Fibroblast of lung (primary cell): Measurements from ENCODE around the gene MAP3K8. TPM values are rescaled to one million over a fixed set of nuclear protein-coding genes. Genes with fewer than 3 reads are reported as not detected.

ENCODE experiments used
- DNase-seq, 2 donors: peaks; one replicate each; pipeline versions ENCODE4 v3.0.0 to v3.0.0-alpha.2; 2010; ENCODE audit warnings: low read depth in 2 of 2
- H2AFZ ChIP-seq: 2 replicates; pipeline ENCODE4 v1.5.1; 2012; ENCODE audit warnings: low read length, control low read depth, inconsistent platforms
- H3K27ac ChIP-seq: 2 replicates; pipeline ENCODE4 v1.5.1; 2011; ENCODE audit warnings: low read length, control low read depth; ENCODE audit not compliant: insufficient read depth
- H3K27me3 ChIP-seq: 2 replicates; pipeline ENCODE4 v1.5.1; 2011; ENCODE audit warnings: mild to moderate bottlenecking, low read length; ENCODE audit not compliant: control insufficient read depth, insufficient read depth
- H3K36me3 ChIP-seq: 2 replicates; pipeline ENCODE4 v1.5.1; 2011; ENCODE audit warnings: low read length; ENCODE audit not compliant: control insufficient read depth, insufficient read depth
- H3K4me1 ChIP-seq: 2 replicates; pipeline ENCODE4 v1.5.1; 2011; ENCODE audit warnings: low read length; ENCODE audit not compliant: control insufficient read depth, insufficient read depth; ENCODE audit errors: extremely low read depth
- H3K4me2 ChIP-seq: 2 replicates; pipeline ENCODE4 v1.5.1; 2011; ENCODE audit warnings: low read length, control low read depth; ENCODE audit not compliant: insufficient read depth; ENCODE audit errors: extremely low read depth
- H3K4me3 ChIP-seq, 4 experiments: fragments of 200-600 bp in 1 of 4; sonication (generic) in 1 of 4; replicated peaks in 1 of 4; 2 replicates each; pipeline ENCODE4 v1.5.1; 2011 to 2016; ENCODE audit warnings: low read length in 4 of 4, low read depth in 3 of 4, mild to moderate bottlenecking in 3 of 4, control low read depth in 2 of 4, inconsistent platforms in 1 of 4, mixed read lengths in 1 of 4; ENCODE audit not compliant: insufficient read depth in 1 of 4; ENCODE audit errors: control extremely low read depth in 1 of 4
- H3K79me2 ChIP-seq: 2 replicates; pipeline ENCODE4 v1.5.1; 2012; ENCODE audit warnings: mild to moderate bottlenecking, low read length, inconsistent platforms; ENCODE audit not compliant: control insufficient read depth, insufficient read depth
- H3K9ac ChIP-seq: 2 replicates; pipeline ENCODE4 v1.5.1; 2011; ENCODE audit warnings: mild to moderate bottlenecking, low read length, control low read depth; ENCODE audit not compliant: insufficient read depth
- H3K9me3 ChIP-seq: 2 replicates; pipeline ENCODE4 v1.5.1; 2012; ENCODE audit warnings: low read depth, low read length; ENCODE audit not compliant: control insufficient read depth, insufficient read depth
- H4K20me1 ChIP-seq: 2 replicates; pipeline ENCODE4 v1.5.1; 2011; ENCODE audit warnings: low read length; ENCODE audit not compliant: control insufficient read depth, insufficient read depth; ENCODE audit errors: extremely low read depth
- EZH2 ChIP-seq: IDR thresholded peaks from 2 replicates; pipeline ENCODE4 v1.5.1; 2012; ENCODE audit warnings: low read length, control low read depth, mild to moderate bottlenecking; ENCODE audit errors: missing control alignments
- polyA plus RNA-seq, 2 donors: library from polyadenylated mRNA; depleted of rRNA in 1 of 2; stranded (reverse) in 1 of 2; unstranded in 1 of 2; fragments of >200 nt; gene quantifications; 2 replicates each; pipeline ENCODE4 v1.2.1, GENCODE V29; 2011 to 2012; ENCODE audit warnings: missing spikeins in 1 of 2
- total RNA-seq: library from RNA; depleted of rRNA; stranded (reverse); fragments of >200 nt; gene quantifications from 2 replicates; pipeline ENCODE4 v1.2.1, GENCODE V29; 2014
- TF ChIP-seq, protein P1 (sequence below), 2 donors: IDR thresholded peaks in 1 of 2; conservative IDR thresholded peaks in 1 of 2; 1 replicate in 1 of 2; 2 replicates in 1 of 2; pipeline ENCODE4 v1.5.1; 2011 to 2012; ENCODE audit warnings: low read length in 2 of 2, control low read depth in 1 of 2, inconsistent platforms in 1 of 2, low read depth in 1 of 2, mild to moderate bottlenecking in 1 of 2

The MAP3K8 gene
- total and polyA plus RNA-seq, 2 donors (not counting 1 experiment from before 2014, with no cell fraction given): 20.0 to 52.6 TPM

GRCh38 chr10:30403494-30403893, 30.5 kb upstream of the MAP3K8 start:
- H3K27me3 ChIP-seq: no peaks in the 10 kb centered on the region
- TF ChIP-seq, protein P1, sequence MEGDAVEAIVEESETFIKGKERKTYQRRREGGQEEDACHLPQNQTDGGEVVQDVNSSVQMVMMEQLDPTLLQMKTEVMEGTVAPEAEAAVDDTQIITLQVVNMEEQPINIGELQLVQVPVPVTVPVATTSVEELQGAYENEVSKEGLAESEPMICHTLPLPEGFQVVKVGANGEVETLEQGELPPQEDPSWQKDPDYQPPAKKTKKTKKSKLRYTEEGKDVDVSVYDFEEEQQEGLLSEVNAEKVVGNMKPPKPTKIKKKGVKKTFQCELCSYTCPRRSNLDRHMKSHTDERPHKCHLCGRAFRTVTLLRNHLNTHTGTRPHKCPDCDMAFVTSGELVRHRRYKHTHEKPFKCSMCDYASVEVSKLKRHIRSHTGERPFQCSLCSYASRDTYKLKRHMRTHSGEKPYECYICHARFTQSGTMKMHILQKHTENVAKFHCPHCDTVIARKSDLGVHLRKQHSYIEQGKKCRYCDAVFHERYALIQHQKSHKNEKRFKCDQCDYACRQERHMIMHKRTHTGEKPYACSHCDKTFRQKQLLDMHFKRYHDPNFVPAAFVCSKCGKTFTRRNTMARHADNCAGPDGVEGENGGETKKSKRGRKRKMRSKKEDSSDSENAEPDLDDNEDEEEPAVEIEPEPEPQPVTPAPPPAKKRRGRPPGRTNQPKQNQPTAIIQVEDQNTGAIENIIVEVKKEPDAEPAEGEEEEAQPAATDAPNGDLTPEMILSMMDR (conservative IDR thresholded peaks at IDR 0.05 in 1 of 2, IDR thresholded peaks at IDR 0.05 in 1 of 2; ENCODE audit: low read depth in 1 of 2, low read length in 2 of 2): no peak
- TF ChIP-seq EZH2: no peak
- no peaks in the 10 kb centered on the region for H3K9me3 ChIP-seq
- H3K27ac ChIP-seq: no peak overlapping the region
- no peaks in the 10 kb centered on the region for H3K79me2 ChIP-seq
- no peak overlapping the region for H2AFZ ChIP-seq
- H3K4me1 ChIP-seq: no peaks in the 10 kb centered on the region
- H3K36me3 ChIP-seq: no peaks in the 10 kb centered on the region
- H3K9ac ChIP-seq: no peak overlapping the region
- DNase-seq: no peak
- H4K20me1 ChIP-seq: no peaks in the 10 kb centered on the region
- H3K4me2 ChIP-seq: no peak overlapping the region
- no peak overlapping the region for H3K4me3 ChIP-seq

GRCh38 chr10:30404540-30404939, 29.4 kb upstream of the MAP3K8 start:
- no peaks in the 10 kb centered on the region for H3K4me1 ChIP-seq
- no peaks in the 10 kb centered on the region for H3K36me3 ChIP-seq
- no peaks in the 10 kb centered on the region for H3K27me3 ChIP-seq
- no peak overlapping the region for H3K4me2 ChIP-seq
- H3K27ac ChIP-seq: no peak overlapping the region
- H3K9me3 ChIP-seq: no peaks in the 10 kb centered on the region
- H2AFZ ChIP-seq: no peak overlapping the region
- no peaks in the 10 kb centered on the region for H3K79me2 ChIP-seq
- no peak overlapping the region for H3K9ac ChIP-seq
- no peak for DNase-seq
- TF ChIP-seq, protein P1 (conservative IDR thresholded peaks at IDR 0.05 in 1 of 2, IDR thresholded peaks at IDR 0.05 in 1 of 2; ENCODE audit: low read depth in 1 of 2, low read length in 2 of 2): no peak
- TF ChIP-seq EZH2: no peak
- no peak overlapping the region for H3K4me3 ChIP-seq
- H4K20me1 ChIP-seq: no peaks in the 10 kb centered on the region

- H3K27me3 ChIP-seq: no peaks in the 10 kb centered on the region
- no peak overlapping the region for H2AFZ ChIP-seq
- no peaks in the 10 kb centered on the region for H4K20me1 ChIP-seq
- DNase-seq: no peak
- H3K4me3 ChIP-seq: no peak overlapping the region
- H3K4me1 ChIP-seq: no peaks in the 10 kb centered on the region
- H3K79me2 ChIP-seq: no peaks in the 10 kb centered on the region
- H3K36me3 ChIP-seq: no peaks in the 10 kb centered on the region
- no peak overlapping the region for H3K4me2 ChIP-seq
- no peak overlapping the region for H3K27ac ChIP-seq
- H3K9ac ChIP-seq: no peak overlapping the region
- TF ChIP-seq, protein P1 (conservative IDR thresholded peaks at IDR 0.05 in 1 of 2, IDR thresholded peaks at IDR 0.05 in 1 of 2; ENCODE audit: low read depth in 1 of 2, low read length in 2 of 2): no peak
- no peak for TF ChIP-seq EZH2
- H3K9me3 ChIP-seq: no peaks in the 10 kb centered on the region
Measured at GRCh38 chr10:30411263-30411662, 22.7 kb upstream of the MAP3K8 start.
